GM12878 (cell line): ENCODE data around the gene ANKRD33B. TPM values are rescaled to one million over a fixed set of nuclear protein-coding genes. Genes with fewer than 3 reads are reported as not detected.

Source experiments
- ATAC-seq: fragments of 200-7000 bp; cut with Tn5 transposase; 3 replicates; pipeline ENCODE4 v1.9.1; 2020; ENCODE audit warnings: mild to moderate bottlenecking, moderate library complexity
- BruUV-seq: library from RNA; stranded (reverse); fragments of 400-500 nt; replicated peaks from 2 replicates; lab custom pipeline; 2021; lab: Mats Ljungman, UMichigan
- CTCF ChIA-PET: fragments of 300-600 bp; sonication (Branson Sonifier 250); formaldehyde crosslinking; extraction: SDS; loops from one replicate; lab custom pipeline; 2021; ENCODE audit warnings: inconsistent platforms; lab: Yijun Ruan, JAX
- POLR2A ChIA-PET: fragments of 350-600 bp; formaldehyde crosslinking; extraction: SDS; loops from one replicate; lab custom pipeline; 2021; ENCODE audit warnings: inconsistent platforms; lab: Charles Lee
- RAD21 ChIA-PET: fragments of 300-600 bp; sonication (Branson Sonifier 250); formaldehyde crosslinking; loops from one replicate; lab custom pipeline; 2023; ENCODE audit warnings: antibody characterized with exemption; ENCODE audit not compliant: unreplicated experiment; lab: Charles Lee
- SMC1A ChIA-PET: fragments of 300-600 bp; sonication (Branson Sonifier 250); formaldehyde crosslinking; loops from one replicate; lab custom pipeline; 2023; ENCODE audit not compliant: unreplicated experiment, uncharacterized antibody; lab: Charles Lee
- DNase-seq: peaks from one replicate; pipeline ENCODE4 v3.0.0-alpha.2; 2011; ENCODE audit warnings: low read depth, low spot score
- FAIRE-seq: peaks from 3 replicates; lab custom pipeline; 2011; peaks lifted over from hg19 to GRCh38; lab: Jason Lieb, UNC
- H2AFZ ChIP-seq: 2 replicates; pipeline ENCODE4 v1.6.0; 2011; ENCODE audit warnings: low read depth, low read length, control low read depth; ENCODE audit not compliant: control insufficient read depth
- H3K27ac ChIP-seq: 2 replicates; pipeline ENCODE4 v1.5.1; 2011; ENCODE audit warnings: control low read depth; ENCODE audit not compliant: control insufficient read depth, insufficient read depth
- H3K27me3 ChIP-seq, 2 experiments: replicated peaks in 1 of 2; 2 replicates each; pipeline versions ENCODE4 v1.6.0 to v1.6.1; 2011; ENCODE audit warnings: low read length in 1 of 2; ENCODE audit not compliant: control insufficient read depth in 2 of 2, insufficient read depth in 2 of 2
- H3K36me3 ChIP-seq, 2 experiments: 2 replicates each; pipeline ENCODE4 v1.5.1; 2011; ENCODE audit warnings: low read length in 1 of 2; ENCODE audit not compliant: control insufficient read depth in 2 of 2, insufficient read depth in 2 of 2
- H3K4me1 ChIP-seq: 2 replicates; pipeline ENCODE4 v1.6.1; 2011; ENCODE audit warnings: mild to moderate bottlenecking, low read length, moderate library complexity, mixed read lengths; ENCODE audit not compliant: control insufficient read depth, insufficient read depth
- H3K4me2 ChIP-seq: 2 replicates; pipeline ENCODE4 v1.6.0; 2011; ENCODE audit warnings: control low read depth; ENCODE audit not compliant: control insufficient read depth, insufficient read depth
- H3K4me3 ChIP-seq: fragments of 200-600 bp; sonication (generic); 2 replicates; pipeline ENCODE4 v1.5.1; 2016
- H3K79me2 ChIP-seq: 2 replicates; pipeline ENCODE4 v1.6.0; 2011; ENCODE audit warnings: low read length; ENCODE audit not compliant: control insufficient read depth, insufficient read depth
- H3K9ac ChIP-seq: 2 replicates; pipeline ENCODE4 v1.8.0; 2011; ENCODE audit warnings: low read length, control low read depth, mixed read lengths; ENCODE audit not compliant: control insufficient read depth, insufficient read depth
- H3K9me3 ChIP-seq: replicated peaks from 3 replicates; pipeline ENCODE4 v1.5.1; 2011; ENCODE audit warnings: mild to moderate bottlenecking, low read length; ENCODE audit not compliant: control insufficient read depth, insufficient read depth
- H4K20me1 ChIP-seq: 2 replicates; pipeline ENCODE4 v1.6.0; 2011; ENCODE audit not compliant: control insufficient read depth, insufficient read depth
- BHLHE40 ChIP-seq, 2 experiments: fragments of 450-650 bp in 1 of 2; IDR thresholded peaks; 2 replicates each; pipeline ENCODE4 v1.6.1; 2011 to 2017; ENCODE audit warnings: low read depth in 2 of 2, borderline replicate concordance in 1 of 2, improper control_type of control experiment in 1 of 2, low read length in 1 of 2, mild to moderate bottlenecking in 1 of 2
- CREM ChIP-seq: IDR thresholded peaks from 2 replicates; pipeline ENCODE4 v1.6.1; 2014; ENCODE audit warnings: antibody characterized with exemption, low read depth
- CTCF ChIP-seq, 3 experiments: IDR thresholded peaks in 2 of 3; conservative IDR thresholded peaks in 1 of 3; 2 replicates each; pipeline ENCODE4 v1.5.1; 2011; ENCODE audit warnings: low read depth in 3 of 3, low read length in 3 of 3, mild to moderate bottlenecking in 3 of 3, control low read depth in 2 of 3, moderate library complexity in 2 of 3, inconsistent platforms in 1 of 3, mixed read lengths in 1 of 3; ENCODE audit not compliant: control insufficient read depth in 2 of 3, insufficient read depth in 1 of 3; ENCODE audit errors: extremely low read depth in 1 of 3
- HDGF ChIP-seq: fragments of 450-650 bp; IDR thresholded peaks from 2 replicates; pipeline ENCODE4 v1.6.1; 2016; ENCODE audit warnings: antibody characterized with exemption
- RAD51 ChIP-seq: fragments of 450-650 bp; IDR thresholded peaks from 2 replicates; pipeline ENCODE4 v1.6.1; 2016; ENCODE audit warnings: moderate library complexity, mild to moderate bottlenecking, inconsistent platforms
- RUNX3 ChIP-seq: IDR thresholded peaks from 2 replicates; pipeline ENCODE4 v1.6.1; 2012; ENCODE audit warnings: low read length, inconsistent platforms
- SIN3A ChIP-seq: IDR thresholded peaks from 2 replicates; pipeline ENCODE4 v1.6.1; 2012; ENCODE audit warnings: low read depth, low read length, improper control_type of control experiment
- SIX5 ChIP-seq: IDR thresholded peaks from 2 replicates; pipeline ENCODE4 v1.6.1; 2011; ENCODE audit warnings: mild to moderate bottlenecking, low read depth, low read length, moderate library complexity; ENCODE audit not compliant: severe bottlenecking
- ZBTB33 ChIP-seq: fragments of 450-650 bp; IDR thresholded peaks from 2 replicates; pipeline ENCODE4 v1.6.1; 2017; ENCODE audit warnings: mild to moderate bottlenecking
- WGBS: methylation state at CpG from one replicate; pipeline ENCODE4 v1.1.6; 2016; ENCODE audit warnings: low lambda C conversion rate; ENCODE audit not compliant: insufficient replicate concordance, insufficient coverage; ENCODE audit errors: missing lambda C conversion rate; 5-methylcytosine and 5-hydroxymethylcytosine counted together
- in situ Hi-C: fragments of 300-500 bp; cut with MboI; formaldehyde crosslinking; loops from 9 replicates; pipeline ENCODE4 v1.14.3; 2018; ENCODE audit warnings: mixed read lengths
- intact Hi-C: fragments of 100-400 bp; cut with micrococcal nuclease; formaldehyde crosslinking; loops from one replicate; pipeline ENCODE4 v1.14.2; 2022; ENCODE audit not compliant: unreplicated experiment
- polyA plus RNA-seq, 11 experiments: library from polyadenylated mRNA; depleted of rRNA in 4 of 11; unstranded in 6 of 11; stranded (reverse) in 5 of 11; fragments of >200 nt; fragmentation: Nextera tagmentation in 4 of 11; fragmentation: Illumina TruSeq in 1 of 11; extraction: Ambion mirVana in 4 of 11; extraction: Trizol in 1 of 11; gene quantifications; 1 replicate in 1 of 11; 2 replicates in 10 of 11; pipeline versions ENCODE4 v1.2.1 to v1.2.3, GENCODE V29; 2011 to 2016; ENCODE audit warnings: inconsistent platforms in 2 of 11, missing spikeins in 2 of 11, low read depth in 1 of 11
- total RNA-seq, 4 experiments: library from RNA; depleted of rRNA in 3 of 4; stranded (reverse); fragments of >200 nt in 3 of 4; fragmentation: Illumina TruSeq in 1 of 4; extraction: Trizol in 1 of 4; gene quantifications; 2 replicates each; pipeline versions ENCODE4 v1.2.1 to v1.2.3, GENCODE V29; 2013 to 2021
- TF ChIP-seq, protein P1 (sequence below): IDR thresholded peaks from 2 replicates; pipeline ENCODE4 v1.6.1; 2012; ENCODE audit warnings: improper control_type of control experiment, low read depth, low read length; ENCODE audit not compliant: insufficient replicate concordance

ANKRD33B gene
- total and polyA plus RNA-seq, 10 of the 15 experiments (the other 5 are each of a cell fraction or from before 2014, with no cell fraction given) = 4.9 to 61.6 (median 15.6) TPM

DNA sequence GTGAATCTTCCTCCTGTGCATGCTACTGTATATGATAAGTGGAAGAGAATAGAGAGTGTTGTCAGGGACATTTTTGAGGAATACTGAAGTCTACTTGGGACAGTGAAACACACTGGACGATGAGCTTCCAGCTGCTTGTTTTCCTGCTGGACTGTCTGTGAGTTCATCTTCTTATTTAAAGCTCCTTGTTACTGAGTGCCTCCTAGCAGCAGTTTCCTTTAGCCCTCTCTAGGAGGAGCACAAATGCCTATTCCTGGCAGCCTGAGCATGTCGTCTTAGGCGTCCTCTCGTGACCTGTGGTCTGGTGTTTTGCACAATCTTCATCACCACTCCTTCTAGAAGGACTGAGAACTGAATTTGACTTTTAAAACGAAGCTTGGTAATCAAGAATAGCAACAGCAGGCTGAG is 43.8 kb downstream of the ANKRD33B start:
- H3K27me3 ChIP-seq = no peaks in the 10 kb centered on the region
- ChIA-PET CTCF (interaction anchor here (1.0 to 10.9 kb wide), 19 partner anchors 13 to 183 kb away, joined by 3 to 157 read pairs (median 5); no protein-coding TSS in a partner anchor), POLR2A (interaction anchor here (0.6 to 4.7 kb wide), 17 partner anchors 10 to 331 kb away, joined by 3 to 22 read pairs (median 7); partner anchors contain the start of gene ANKRD33B), RAD21 (interaction anchor here (0.7 to 4.5 kb wide), 19 partner anchors 13 to 155 kb away, joined by 3 to 79 read pairs (median 7); partner anchors contain the start of gene ANKRD33B), SMC1A (interaction anchor here (0.6 to 12.5 kb wide), 27 partner anchors 10 to 1425 kb away, joined by 3 to 192 read pairs (median 5); partner anchors contain the start of gene MARCHF6)
- in situ Hi-C loops (no loop called here), intact Hi-C loops (loop anchor here (1.0 to 2.0 kb wide), 4 partner anchors 20 to 41 kb away; no protein-coding TSS in a partner anchor)
- no peak overlapping the region for H2AFZ ChIP-seq
- H3K79me2 ChIP-seq = peaks cover 68% of the 10 kb centered on the region
- 3% methylated on average over 5 of the region's 5 CpGs for WGBS
- peak overlapping the region; percentile 87 for H3K27ac ChIP-seq
- peak overlapping the region; percentile 43 for H3K9ac ChIP-seq
- DNase-seq (peak; percentile 63), FAIRE-seq (peak; percentile 71), ATAC-seq (peak; percentile 73)
- BruUV-seq = TSS peak; percentile 55
- peak overlapping the region; percentile 79 for H3K4me2 ChIP-seq
- no peaks in the 10 kb centered on the region for H4K20me1 ChIP-seq
- H3K4me1 ChIP-seq = peaks cover 56% of the 10 kb centered on the region
- H3K9me3 ChIP-seq = no peaks in the 10 kb centered on the region
- H3K36me3 ChIP-seq = peaks cover 8 to 11% of the 10 kb centered on the region in 2 experiments; a peak in 3 of 4 replicates
- peak overlapping the region; percentile 16 for H3K4me3 ChIP-seq
- TF ChIP-seq RUNX3 (peak; percentile 89), HDGF (no peak), CREM (peak; percentile 75), ZBTB33 (no peak), RAD51 (peak; percentile 19; the same call in 1 of the 2 replicates), CTCF (IDR thresholded peaks at IDR 0.05 in 2 of 3, conservative IDR thresholded peaks at IDR 0.05 in 1 of 3; ENCODE audit: control insufficient read depth in 2 of 3, extremely low read depth in 1 of 3, insufficient read depth in 1 of 3, low read depth in 3 of 3, low read length in 3 of 3) (peak; percentile 32 to 52 (median 32); a peak in 4 of 6 replicates), SIN3A (0 out of 2 replicates have a peak, but pooled peaks have one; percentile 41), SIX5 (no peak), BHLHE40 (IDR thresholded peaks at IDR 0.05; ENCODE audit: borderline replicate concordance in 1 of 2, low read depth in 2 of 2, low read length in 1 of 2) (peak; percentile 97 to 99)
- TF ChIP-seq, protein P1, sequence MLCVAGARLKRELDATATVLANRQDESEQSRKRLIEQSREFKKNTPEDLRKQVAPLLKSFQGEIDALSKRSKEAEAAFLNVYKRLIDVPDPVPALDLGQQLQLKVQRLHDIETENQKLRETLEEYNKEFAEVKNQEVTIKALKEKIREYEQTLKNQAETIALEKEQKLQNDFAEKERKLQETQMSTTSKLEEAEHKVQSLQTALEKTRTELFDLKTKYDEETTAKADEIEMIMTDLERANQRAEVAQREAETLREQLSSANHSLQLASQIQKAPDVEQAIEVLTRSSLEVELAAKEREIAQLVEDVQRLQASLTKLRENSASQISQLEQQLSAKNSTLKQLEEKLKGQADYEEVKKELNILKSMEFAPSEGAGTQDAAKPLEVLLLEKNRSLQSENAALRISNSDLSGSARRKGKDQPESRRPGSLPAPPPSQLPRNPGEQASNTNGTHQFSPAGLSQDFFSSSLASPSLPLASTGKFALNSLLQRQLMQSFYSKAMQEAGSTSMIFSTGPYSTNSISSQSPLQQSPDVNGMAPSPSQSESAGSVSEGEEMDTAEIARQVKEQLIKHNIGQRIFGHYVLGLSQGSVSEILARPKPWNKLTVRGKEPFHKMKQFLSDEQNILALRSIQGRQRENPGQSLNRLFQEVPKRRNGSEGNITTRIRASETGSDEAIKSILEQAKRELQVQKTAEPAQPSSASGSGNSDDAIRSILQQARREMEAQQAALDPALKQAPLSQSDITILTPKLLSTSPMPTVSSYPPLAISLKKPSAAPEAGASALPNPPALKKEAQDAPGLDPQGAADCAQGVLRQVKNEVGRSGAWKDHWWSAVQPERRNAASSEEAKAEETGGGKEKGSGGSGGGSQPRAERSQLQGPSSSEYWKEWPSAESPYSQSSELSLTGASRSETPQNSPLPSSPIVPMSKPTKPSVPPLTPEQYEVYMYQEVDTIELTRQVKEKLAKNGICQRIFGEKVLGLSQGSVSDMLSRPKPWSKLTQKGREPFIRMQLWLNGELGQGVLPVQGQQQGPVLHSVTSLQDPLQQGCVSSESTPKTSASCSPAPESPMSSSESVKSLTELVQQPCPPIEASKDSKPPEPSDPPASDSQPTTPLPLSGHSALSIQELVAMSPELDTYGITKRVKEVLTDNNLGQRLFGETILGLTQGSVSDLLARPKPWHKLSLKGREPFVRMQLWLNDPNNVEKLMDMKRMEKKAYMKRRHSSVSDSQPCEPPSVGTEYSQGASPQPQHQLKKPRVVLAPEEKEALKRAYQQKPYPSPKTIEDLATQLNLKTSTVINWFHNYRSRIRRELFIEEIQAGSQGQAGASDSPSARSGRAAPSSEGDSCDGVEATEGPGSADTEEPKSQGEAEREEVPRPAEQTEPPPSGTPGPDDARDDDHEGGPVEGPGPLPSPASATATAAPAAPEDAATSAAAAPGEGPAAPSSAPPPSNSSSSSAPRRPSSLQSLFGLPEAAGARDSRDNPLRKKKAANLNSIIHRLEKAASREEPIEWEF = no peak
